GM21529 (cell line): ENCODE results near the gene VCP.

ENCODE experiments used
- ATAC-seq: cut with Tn5 transposase; IDR thresholded peaks from one replicate; pipeline ENCODE4 v1.9.1; 2021; ENCODE audit not compliant: unreplicated experiment

Gene VCP

GRCh38 chr9:35067056-35067455 is 5.4 kb downstream of the VCP start:
- no peak for ATAC-seq

- no peak for ATAC-seq
Observed at GRCh38 chr9:35060548-35061207, 11.7 kb downstream of the VCP start.

GRCh38 chr9:35059438-35059837 is 13.0 kb downstream of the VCP start:
- no peak for ATAC-seq

DNA sequence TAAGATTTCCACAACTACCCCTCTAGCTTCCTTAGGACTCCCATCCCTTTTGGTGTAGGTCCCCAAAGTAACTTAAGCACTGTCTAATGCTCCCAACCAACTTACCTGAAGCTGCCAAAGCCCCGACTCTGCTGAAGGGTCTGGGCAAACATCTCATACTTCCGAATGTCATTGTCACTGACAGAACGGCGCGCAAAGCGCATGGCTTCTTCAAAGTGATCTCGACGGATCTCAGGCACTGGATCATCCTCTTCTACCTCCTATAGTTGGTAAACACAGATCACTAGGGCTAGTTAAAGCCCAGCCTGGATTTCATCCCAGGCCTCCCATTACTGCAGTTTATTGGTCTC is 15.2 kb downstream of the VCP start:
- ATAC-seq: no peak

DNA sequence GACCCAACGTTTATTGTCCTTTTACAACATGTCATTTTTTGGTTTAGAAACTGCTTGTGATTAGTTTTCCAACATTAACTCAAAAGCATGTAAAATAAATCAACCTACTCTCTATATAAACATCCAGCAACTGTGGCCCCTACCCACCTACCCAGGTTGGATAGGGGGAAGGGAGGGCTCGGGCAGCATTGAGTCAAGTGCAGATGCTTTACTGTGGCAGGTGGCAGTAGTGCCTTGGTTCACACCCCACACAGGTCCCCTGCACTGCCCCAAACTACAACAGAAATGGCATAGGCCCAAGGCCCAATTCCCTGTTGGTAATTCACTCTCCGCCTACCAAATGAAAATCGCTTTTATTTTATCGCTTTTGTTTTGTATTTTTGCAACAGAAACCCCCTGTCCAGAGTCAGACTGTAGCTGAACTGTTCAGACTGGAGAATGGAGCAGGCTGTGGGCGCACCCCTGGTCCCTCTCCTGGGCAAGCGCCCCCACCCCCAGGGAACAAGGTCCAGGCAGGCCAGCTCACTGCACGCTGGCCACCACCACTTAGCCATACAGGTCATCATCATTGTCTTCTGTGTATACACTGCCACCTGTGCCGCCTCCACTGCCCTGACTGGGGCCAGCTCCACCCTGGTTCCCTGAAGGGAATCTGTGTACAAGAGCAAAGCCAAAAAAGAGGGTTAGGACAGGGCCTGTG is 15.7 kb downstream of the VCP start:
- ATAC-seq: no peak

- ATAC-seq: no peak
Observed at GRCh38 chr9:35054871-35055644, 17.4 kb downstream of the VCP start.

GRCh38 chr9:35054185-35054835 is 18.1 kb downstream of the VCP start:
- no peak for ATAC-seq

GRCh38 chr9:35051069-35051967 is 21.1 kb downstream of the VCP start:
- no peak for ATAC-seq

DNA sequence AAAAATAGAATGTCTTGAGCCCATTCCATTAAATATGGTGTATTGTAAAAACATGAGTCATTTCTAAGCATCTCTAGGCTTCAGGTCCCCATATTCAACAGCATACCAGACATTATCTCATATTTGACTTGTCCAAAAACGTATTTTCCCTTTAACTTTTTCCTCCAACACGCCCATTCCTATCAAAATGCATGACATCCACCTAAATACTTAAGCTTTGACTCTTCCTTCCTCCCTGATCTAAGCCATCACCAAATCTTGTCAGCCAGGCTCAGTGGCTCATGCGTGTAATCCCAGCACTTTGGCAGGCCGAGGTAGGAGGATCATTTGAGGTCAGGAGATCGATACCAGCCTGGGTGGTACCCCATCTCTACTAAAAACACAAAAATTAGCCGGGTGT is 23.9 kb downstream of the VCP start:
- no peak for ATAC-seq

DNA sequence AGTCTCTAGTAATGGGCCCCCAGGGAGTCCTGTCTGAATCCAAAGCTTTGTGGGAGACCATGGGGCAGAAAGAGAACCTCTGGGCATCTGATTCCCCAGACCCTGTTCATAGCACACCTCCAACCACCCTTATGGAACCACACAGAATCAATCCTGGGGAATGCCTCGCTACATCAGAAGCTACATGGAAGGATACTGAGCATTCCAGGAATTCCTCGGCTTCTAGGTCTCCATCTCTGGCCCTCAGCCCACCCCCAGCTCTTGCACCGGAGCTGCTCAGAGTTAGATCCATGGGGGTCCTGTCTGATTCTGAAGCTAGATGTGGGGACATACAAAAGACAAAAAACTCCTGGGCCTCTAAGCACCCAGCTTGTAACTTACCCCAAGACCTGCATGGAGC is 28.4 kb downstream of the VCP start:
- ATAC-seq: no peak

GRCh38 chr9:35042891-35043545 is 29.4 kb downstream of the VCP start:
- ATAC-seq: no peak

GRCh38 chr9:35042081-35042604 is 30.3 kb downstream of the VCP start:
- ATAC-seq: no peak

GRCh38 chr9:35035851-35036701 is 36.3 kb downstream of the VCP start:
- ATAC-seq: no peak

- no peak for ATAC-seq
Observed at GRCh38 chr9:35033101-35033500, 39.3 kb downstream of the VCP start.

GRCh38 chr9:35029852-35030251 is 42.6 kb downstream of the VCP start:
- no peak for ATAC-seq

- ATAC-seq: no peak
Observed at GRCh38 chr9:35029241-35029640, 43.2 kb downstream of the VCP start.

GRCh38 chr9:35028341-35028740 is 44.1 kb downstream of the VCP start:
- no peak for ATAC-seq

GRCh38 chr9:35027860-35028259 is 44.6 kb downstream of the VCP start:
- ATAC-seq: no peak

GRCh38 chr9:35027374-35027773 is 45.1 kb downstream of the VCP start:
- no peak for ATAC-seq
